Brain microvascular endothelial cell (primary cell): ENCODE results near the gene ACTN1.

Experiments used
- DNase-seq: peaks from one replicate; pipeline ENCODE4 v3.0.0-alpha.2; 2020
- H3K27ac ChIP-seq: fragments of 250-450 bp; sonication (Bioruptor Pico); 2 replicates; pipeline ENCODE4 v1.5.1; 2020; ENCODE audit warnings: mild to moderate bottlenecking, moderate library complexity
- H3K27me3 ChIP-seq: fragments of 250-450 bp; sonication (Bioruptor Pico); replicated peaks from 2 replicates; pipeline ENCODE4 v1.5.1; 2020; ENCODE audit warnings: mild to moderate bottlenecking
- H3K36me3 ChIP-seq: fragments of 250-450 bp; sonication (Bioruptor Pico); replicated peaks from 2 replicates; pipeline ENCODE4 v1.5.1; 2020; ENCODE audit warnings: mild to moderate bottlenecking
- H3K4me3 ChIP-seq: 2 replicates; pipeline ENCODE4 v1.5.1; 2011; ENCODE audit warnings: low read depth, mild to moderate bottlenecking, control low read depth, low read length, moderate library complexity
- CTCF ChIP-seq: IDR thresholded peaks from 2 replicates; pipeline ENCODE4 v1.5.1; 2011; ENCODE audit warnings: low read depth, mild to moderate bottlenecking, moderate library complexity, low read length, control low read depth, inconsistent platforms; ENCODE audit errors: missing control alignments
- in situ Hi-C: cut with HindIII; loops from 2 replicates; pipeline ENCODE4 v1.10.0; 2017; ENCODE audit warnings: low sequenced_read_pairs, low pct_ligation_motif_present

Gene ACTN1

GRCh38 chr14:68934066-68934465 lies 45.0 kb downstream of the ACTN1 start:
- no peak overlapping the region for H3K4me3 ChIP-seq
- H3K27me3 ChIP-seq: no peaks in the 10 kb centered on the region
- H3K27ac ChIP-seq: no peak overlapping the region
- DNase-seq: no peak
- in situ Hi-C loops: no loop called here
- TF ChIP-seq CTCF: no peak
- peaks cover 48% of the 10 kb centered on the region for H3K36me3 ChIP-seq

- Histone ChIP-seq H3K27me3 (no peaks in the 10 kb centered on the region), H3K36me3 (peaks cover 44% of the 10 kb centered on the region), H3K4me3 (no peak overlapping the region), H3K27ac (peak overlapping the region; percentile 8)
- no peak for DNase-seq
- no peak for TF ChIP-seq CTCF
- in situ Hi-C loops: no loop called here
These were observed 46.4 kb downstream of the ACTN1 start for GRCh38 chr14:68932686-68933085.

GRCh38 chr14:68932231-68932630 lies 46.9 kb downstream of the ACTN1 start:
- in situ Hi-C loops: no loop called here
- no peaks in the 10 kb centered on the region for H3K27me3 ChIP-seq
- peak overlapping the region; percentile 2 for H3K27ac ChIP-seq
- TF ChIP-seq CTCF: no peak
- H3K36me3 ChIP-seq: peaks cover 42% of the 10 kb centered on the region
- H3K4me3 ChIP-seq: no peak overlapping the region
- no peak for DNase-seq

- no peaks in the 10 kb centered on the region for H3K27me3 ChIP-seq
- DNase-seq: no peak
- peaks cover 44% of the 10 kb centered on the region for H3K36me3 ChIP-seq
- in situ Hi-C loops: no loop called here
- peak overlapping the region; percentile 2 for H3K27ac ChIP-seq
- TF ChIP-seq CTCF: no peak
- no peak overlapping the region for H3K4me3 ChIP-seq
These were observed 47.5 kb downstream of the ACTN1 start for GRCh38 chr14:68931474-68932051.

- Histone ChIP-seq H3K36me3 (peaks cover 49% of the 10 kb centered on the region), H3K4me3 (no peak overlapping the region), H3K27me3 (no peaks in the 10 kb centered on the region), H3K27ac (no peak overlapping the region)
- no peak for DNase-seq
- in situ Hi-C loops: no loop called here
- no peak for TF ChIP-seq CTCF
These were observed 48.0 kb downstream of the ACTN1 start for GRCh38 chr14:68931063-68931462.

GRCh38 chr14:68929623-68930307 lies 49.3 kb downstream of the ACTN1 start:
- in situ Hi-C loops: no loop called here
- Histone ChIP-seq H3K4me3 (no peak overlapping the region), H3K36me3 (peaks cover 55% of the 10 kb centered on the region), H3K27me3 (no peaks in the 10 kb centered on the region), H3K27ac (no peak overlapping the region)
- TF ChIP-seq CTCF: no peak
- DNase-seq: no peak
